HG03039 (cell line): ENCODE data around the gene GM2A.
"Not testable (repeated sequence)": the region's sequence is repeated elsewhere in the genome, so short reads cannot be mapped to it uniquely, and the experiment has no call there.

Experiments
- ATAC-seq: cut with Tn5 transposase; IDR thresholded peaks from one replicate; pipeline ENCODE4 v1.9.1; 2021; ENCODE audit warnings: mild to moderate bottlenecking, moderate library complexity; ENCODE audit not compliant: unreplicated experiment

GM2A gene

GRCh38 chr5:151284392-151284967, 31.5 kb downstream of the GM2A start:
- no peak for ATAC-seq

- ATAC-seq: no peak
Observed at GRCh38 chr5:151285683-151286082, 32.7 kb downstream of the GM2A start.

- ATAC-seq: no peak
Observed at GRCh38 chr5:151286246-151286645, 33.3 kb downstream of the GM2A start.

GRCh38 chr5:151288180-151288579, 35.2 kb downstream of the GM2A start:
- no peak for ATAC-seq

GRCh38 chr5:151293624-151294023, 40.6 kb downstream of the GM2A start:
- no peak for ATAC-seq

GRCh38 chr5:151295138-151295537, 42.2 kb downstream of the GM2A start:
- ATAC-seq: no peak

GRCh38 chr5:151295791-151296477, 42.9 kb downstream of the GM2A start:
- no peak for ATAC-seq

- ATAC-seq: no peak
Observed at GRCh38 chr5:151296478-151296830, 43.5 kb downstream of the GM2A start.

- ATAC-seq: no peak
Observed at GRCh38 chr5:151296974-151297373, 44.0 kb downstream of the GM2A start.

- no peak for ATAC-seq
Observed at GRCh38 chr5:151298063-151298855, 45.3 kb downstream of the GM2A start.

GRCh38 chr5:151303666-151304065, 50.7 kb downstream of the GM2A start, which contains the start of gene SLC36A3:
SLC36A3 (minus strand) TSS chr5:151303766; CDS start chr5:151303354, 412 bp downstream.
- no peak for ATAC-seq

GRCh38 chr5:151309266-151309665, 56.3 kb downstream of the GM2A start:
- not testable (repeated sequence) for ATAC-seq

GRCh38 chr5:151309821-151310220, 56.8 kb downstream of the GM2A start:
- not testable (repeated sequence) for ATAC-seq

GRCh38 chr5:151310932-151311331, 57.9 kb downstream of the GM2A start:
- ATAC-seq: no peak

GRCh38 chr5:151312756-151313324, 59.9 kb downstream of the GM2A start:
- no peak for ATAC-seq

- no peak for ATAC-seq
Observed at GRCh38 chr5:151313357-151313756, 60.4 kb downstream of the GM2A start.

- ATAC-seq: no peak
Observed at GRCh38 chr5:151315998-151316597, 63.1 kb downstream of the GM2A start.

- ATAC-seq: no peak
Observed at GRCh38 chr5:151317871-151318270, 64.9 kb downstream of the GM2A start.

GRCh38 chr5:151318850-151319732, 66.1 kb downstream of the GM2A start:
- no peak for ATAC-seq
